A549 (cell line): Measurements from ENCODE around the gene SELPLG. TPM values are rescaled to one million over a fixed set of nuclear protein-coding genes. Genes with fewer than 3 reads are reported as not detected.

Source experiments
- ATAC-seq, 2 experiments: fragments of 200-7000 bp in 1 of 2; fragments of >200 bp in 1 of 2; cut with Nextera tagmentation in 1 of 2; cut with Tn5 transposase in 1 of 2; 3 replicates each; pipeline versions ENCODE4 v1.8.0 to v1.9.1; 2018 to 2020; ENCODE audit warnings: mild to moderate bottlenecking in 1 of 2, moderate library complexity in 1 of 2
- CTCF ChIA-PET: fragments of 300-600 bp; sonication (Branson Sonifier 250); formaldehyde crosslinking; extraction: SDS; loops from one replicate; lab custom pipeline; 2021; ENCODE audit warnings: antibody characterized with exemption, inconsistent platforms; lab: Yijun Ruan, JAX
- POLR2A ChIA-PET: fragments of 350-600 bp; formaldehyde crosslinking; extraction: SDS; loops from one replicate; lab custom pipeline; 2021; ENCODE audit warnings: antibody characterized with exemption, inconsistent platforms; lab: Yijun Ruan, JAX
- DNase-seq, 2 experiments: peaks; one replicate each; pipeline versions ENCODE4 v3.0.0 to v3.0.0-alpha.2; 2011 to 2016; ENCODE audit warnings: low read depth in 1 of 2, low spot score in 1 of 2
- FAIRE-seq: peaks from 2 replicates; lab custom pipeline; 2011; peaks lifted over from hg19 to GRCh38; lab: Jason Lieb, UNC
- H3K27ac ChIP-seq, 2 experiments: fragments of >200 bp; sonication (Bioruptor Twin); formaldehyde crosslinking; 3 replicates each; pipeline ENCODE4 v1.5.1; 2016 to 2017
- H3K4me1 ChIP-seq: fragments of >200 bp; sonication (Bioruptor Twin); formaldehyde crosslinking; 3 replicates; pipeline ENCODE4 v1.6.1; 2016
- H3K4me2 ChIP-seq: fragments of >200 bp; sonication (Bioruptor Twin); formaldehyde crosslinking; 3 replicates; pipeline ENCODE4 v1.6.1; 2016
- H3K4me3 ChIP-seq: fragments of >200 bp; sonication (Bioruptor Twin); formaldehyde crosslinking; 3 replicates; pipeline ENCODE4 v1.5.1; 2016
- H3K9me3 ChIP-seq: fragments of >200 bp; sonication (Bioruptor Twin); formaldehyde crosslinking; 3 replicates; pipeline ENCODE4 v1.6.1; 2016
- BCL3 ChIP-seq: fragments of >200 bp; sonication (Bioruptor Twin); formaldehyde crosslinking; IDR thresholded peaks from 3 replicates; pipeline ENCODE4 v1.6.1; 2016
- CBX2 ChIP-seq: fragments of 200-600 bp; sonication (generic); IDR thresholded peaks from 2 replicates; pipeline ENCODE4 v1.6.1; 2016; ENCODE audit warnings: low read depth, mild to moderate bottlenecking, borderline replicate concordance
- CBX8 ChIP-seq: fragments of 200-600 bp; sonication (generic); IDR thresholded peaks from 2 replicates; pipeline ENCODE4 v1.6.1; 2016
- CHD4 ChIP-seq: fragments of 200-600 bp; sonication (generic); IDR thresholded peaks from 2 replicates; pipeline ENCODE4 v1.6.1; 2016; ENCODE audit warnings: antibody characterized with exemption, mild to moderate bottlenecking, borderline replicate concordance
- EHMT2 ChIP-seq: fragments of 200-600 bp; sonication (generic); IDR thresholded peaks from 2 replicates; pipeline ENCODE4 v1.6.1; 2016; ENCODE audit warnings: antibody characterized with exemption, low read depth, mild to moderate bottlenecking, moderate library complexity
- ELK1 ChIP-seq: fragments of 150-350 bp; IDR thresholded peaks from 2 replicates; pipeline ENCODE4 v1.6.1; 2014; ENCODE audit warnings: low read depth, mild to moderate bottlenecking, low read length
- FOSB ChIP-seq: fragments of 250-450 bp; sonication (Bioruptor Pico); IDR thresholded peaks from 2 replicates; pipeline ENCODE4 v1.5.0; 2020; ENCODE audit warnings: mild to moderate bottlenecking, moderate library complexity
- FOXS1 ChIP-seq: fragments of 250-450 bp; sonication (Bioruptor Pico); IDR thresholded peaks from 2 replicates; pipeline ENCODE4 v1.5.0; 2020; ENCODE audit warnings: mild to moderate bottlenecking, moderate library complexity
- GATA3 ChIP-seq: IDR thresholded peaks from 2 replicates; pipeline ENCODE4 v1.6.1; 2012; ENCODE audit warnings: borderline replicate concordance
- HDAC2 ChIP-seq: fragments of 200-600 bp; sonication (generic); IDR thresholded peaks from 2 replicates; pipeline ENCODE4 v1.6.1; 2016
- HEYL ChIP-seq: fragments of 250-450 bp; sonication (Bioruptor Pico); IDR thresholded peaks from 2 replicates; pipeline ENCODE4 v1.8.0; 2021; ENCODE audit warnings: mild to moderate bottlenecking, moderate library complexity
- HOXA7 ChIP-seq: fragments of 250-450 bp; sonication (Bioruptor Pico); IDR thresholded peaks from 2 replicates; pipeline ENCODE4 v1.5.0; 2020; ENCODE audit warnings: mild to moderate bottlenecking, moderate library complexity
- MAFK ChIP-seq: fragments of 450-650 bp; IDR thresholded peaks from 2 replicates; pipeline ENCODE4 v1.6.1; 2014; ENCODE audit not compliant: partially characterized antibody
- PHF8 ChIP-seq: fragments of 200-600 bp; sonication (generic); IDR thresholded peaks from 2 replicates; pipeline ENCODE4 v1.6.1; 2016; ENCODE audit warnings: low read depth, mild to moderate bottlenecking, antibody characterized with exemption, moderate library complexity, borderline replicate concordance
- SREBF2 ChIP-seq: fragments of 450-650 bp; IDR thresholded peaks from 2 replicates; pipeline ENCODE4 v1.6.1; 2014; ENCODE audit warnings: mild to moderate bottlenecking, moderate library complexity
- TFCP2L1 ChIP-seq: fragments of 250-450 bp; sonication (Bioruptor Pico); IDR thresholded peaks from 2 replicates; pipeline ENCODE4 v1.5.0; 2021; ENCODE audit warnings: mild to moderate bottlenecking
- TP53 ChIP-seq: fragments of 250-450 bp; sonication (Bioruptor Pico); IDR thresholded peaks from 2 replicates; pipeline ENCODE4 v1.5.0; 2021; ENCODE audit warnings: mild to moderate bottlenecking, moderate library complexity
- ZNF302 ChIP-seq: fragments of 250-450 bp; sonication (Bioruptor Pico); IDR thresholded peaks from 2 replicates; pipeline ENCODE4 v1.9.0; 2021; ENCODE audit warnings: inconsistent platforms, mild to moderate bottlenecking, moderate library complexity
- WGBS: methylation state at CpG from one replicate; pipeline ENCODE4 v1.1.6; 2017; ENCODE audit errors: missing lambda C conversion rate; 5-methylcytosine and 5-hydroxymethylcytosine counted together
- polyA plus RNA-seq, 4 experiments: library from polyadenylated mRNA; depleted of rRNA in 3 of 4; stranded (reverse); fragments of >200 nt; fragmentation: RNase III in 1 of 4; extraction: RNeasy Plus Mini Kit Qiagen cat#74134 plus additional on column Dnase treatment in 1 of 4; gene quantifications; 2 replicates in 3 of 4; 3 replicates in 1 of 4; pipeline ENCODE4 v1.2.3, GENCODE V29; 2011 to 2017
- TF ChIP-seq, protein P1 (sequence below): IDR thresholded peaks from 2 replicates; pipeline ENCODE4 v1.6.1; 2012
- TF ChIP-seq, protein P2 (sequence below): IDR thresholded peaks from 2 replicates; pipeline ENCODE4 v1.6.1; 2012; ENCODE audit warnings: low read depth, borderline replicate concordance
- TF ChIP-seq, protein P3 (sequence below): fragments of >200 bp; sonication (Bioruptor Twin); formaldehyde crosslinking; IDR thresholded peaks from 2 replicates; pipeline ENCODE4 v1.6.1; 2016

SELPLG gene
- polyA plus RNA-seq, 2 of the 4 experiments (the other 2 are of a cell fraction) = 0.17 to 0.67 TPM

- no peak for TF ChIP-seq CHD4
- TF ChIP-seq TP53 (CRISPR knock-in tag) = no peak
- peak; percentile 98 for TF ChIP-seq MAFK
- no peak for TF ChIP-seq BCL3
- CTCF ChIA-PET = no interaction called here
- 98% methylated on average over 1 of the region's 1 CpG for WGBS
- ATAC-seq (no peak), FAIRE-seq (no peak), DNase-seq (no peak)
- Histone ChIP-seq H3K4me2 (peak overlapping the region; percentile 63; the same call in 2 of the 3 replicates), H3K4me3 (no peak overlapping the region), H3K27ac (0 out of 6 replicates have a peak overlapping the region, but pooled peaks of 1 of the 2 experiments have one; percentile 43), H3K4me1 (peaks cover 21% of the 10 kb centered on the region), H3K9me3 (no peaks in the 10 kb centered on the region)
- POLR2A ChIA-PET = no interaction called here
Observed at GRCh38 chr12:108642899-108643654, 9.4 kb upstream of the SELPLG start.

DNA sequence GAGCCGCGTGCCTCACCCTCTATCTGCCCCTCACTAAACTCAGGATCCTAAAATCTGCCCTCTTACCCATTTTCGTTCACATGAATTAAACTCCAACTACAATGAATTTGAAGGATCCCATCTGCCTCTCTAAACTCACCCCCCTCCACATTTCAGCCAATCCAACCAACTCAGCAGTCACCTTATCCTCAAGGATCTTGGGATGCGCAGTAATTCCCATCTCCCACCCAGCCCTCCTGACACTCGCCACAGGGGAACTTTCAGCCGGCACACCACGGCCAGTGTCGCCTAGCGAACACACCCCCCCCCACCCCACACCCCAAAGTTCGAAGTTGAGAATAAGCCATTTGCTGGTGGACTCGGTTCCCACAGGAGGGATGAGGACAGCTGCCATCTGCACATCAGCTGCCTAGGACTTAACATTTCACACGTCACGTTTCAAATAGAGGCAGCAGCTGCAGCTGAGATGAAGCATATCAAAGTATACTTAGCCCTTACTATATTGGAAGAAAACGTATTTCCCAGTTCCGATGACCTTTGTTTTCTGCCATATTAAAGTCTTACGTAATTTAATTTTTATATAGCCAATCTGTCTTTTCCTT lies 8.7 kb upstream of the SELPLG start:
- 97% methylated on average over 16 of the region's 16 CpGs for WGBS
- ATAC-seq (no peak), FAIRE-seq (no peak)

GRCh38 chr12:108641446-108642268 lies 8.0 kb upstream of the SELPLG start:
- POLR2A ChIA-PET = no interaction called here
- WGBS = 89% methylated on average over 9 of the region's 9 CpGs
- no peak overlapping the region for H3K4me2 ChIP-seq

More for the DNA sequence above, 8.7 kb upstream of the SELPLG start:
- TF ChIP-seq HOXA7 (CRISPR knock-in tag) (peak; percentile 56; the same call in 1 of the 2 replicates), GATA3 (no peak)
- Histone ChIP-seq H3K9me3 (no peaks in the 10 kb centered on the region), H3K4me2 (no peak overlapping the region), H3K4me1 (peaks cover 21% of the 10 kb centered on the region), H3K4me3 (no peak overlapping the region), H3K27ac (peak overlapping the region in 1 of 2 experiments; percentile 45; a peak in 1 of 6 replicates)
- POLR2A ChIA-PET = no interaction called here
- CTCF ChIA-PET = interaction anchor here (1.1 to 17.1 kb wide), 2 partner anchors 11 to 24 kb away, joined by 4 to 178 read pairs; no protein-coding TSS in a partner anchor
- DNase-seq = no peak

DNA sequence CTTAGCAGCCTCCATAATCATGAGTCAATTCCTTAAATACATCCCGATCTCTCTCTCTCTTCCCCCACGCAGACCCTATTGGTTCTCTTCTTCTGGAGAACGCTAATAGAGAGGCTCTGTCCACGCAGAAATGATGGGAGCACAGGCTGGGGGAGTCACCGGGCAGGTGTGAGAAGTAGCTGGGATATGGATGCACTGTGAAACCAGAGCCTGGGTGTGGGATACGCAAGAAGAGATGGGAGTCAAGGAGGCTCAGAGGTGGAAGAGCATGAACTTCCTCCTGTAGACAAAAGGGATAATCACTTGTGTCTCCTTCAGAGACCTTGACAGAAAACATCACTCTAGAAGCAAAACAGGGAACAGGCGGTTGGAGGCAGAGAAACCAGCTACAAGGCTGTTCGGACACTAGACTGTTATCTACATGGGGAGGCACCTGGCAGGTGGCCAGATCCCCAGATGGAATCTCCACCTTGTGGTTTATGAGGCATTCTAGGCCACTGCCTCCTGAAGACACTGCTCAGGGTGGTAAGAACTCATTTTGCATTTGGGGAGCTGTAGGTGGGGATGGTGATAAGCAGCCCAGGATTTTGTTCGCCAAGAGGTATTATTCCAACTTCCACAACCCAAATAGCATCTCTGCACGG lies 7.2 kb upstream of the SELPLG start:
- DNase-seq (no peak), ATAC-seq (peak in 1 of 2 experiments; percentile 5; a peak in 3 of 6 replicates)
- TF ChIP-seq SREBF2 = no peak
- TF ChIP-seq PHF8 = no peak
- TF ChIP-seq, protein P1, sequence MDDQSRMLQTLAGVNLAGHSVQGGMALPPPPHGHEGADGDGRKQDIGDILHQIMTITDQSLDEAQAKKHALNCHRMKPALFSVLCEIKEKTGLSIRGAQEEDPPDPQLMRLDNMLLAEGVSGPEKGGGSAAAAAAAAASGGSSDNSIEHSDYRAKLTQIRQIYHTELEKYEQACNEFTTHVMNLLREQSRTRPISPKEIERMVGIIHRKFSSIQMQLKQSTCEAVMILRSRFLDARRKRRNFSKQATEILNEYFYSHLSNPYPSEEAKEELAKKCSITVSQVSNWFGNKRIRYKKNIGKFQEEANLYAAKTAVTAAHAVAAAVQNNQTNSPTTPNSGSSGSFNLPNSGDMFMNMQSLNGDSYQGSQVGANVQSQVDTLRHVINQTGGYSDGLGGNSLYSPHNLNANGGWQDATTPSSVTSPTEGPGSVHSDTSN = no peak
- TF ChIP-seq ELK1 = no peak
- TF ChIP-seq ZNF302 (CRISPR knock-in tag) = no peak
- no peak for TF ChIP-seq HEYL
- TF ChIP-seq FOSB (CRISPR knock-in tag) = no peak
- TF ChIP-seq TFCP2L1 (CRISPR knock-in tag) = no peak
- TF ChIP-seq CBX8 = no peak
- TF ChIP-seq HOXA7 (CRISPR knock-in tag) = no peak
- no peak for TF ChIP-seq HDAC2
- no peak for TF ChIP-seq CBX2

More at GRCh38 chr12:108641446-108642268, 8.0 kb upstream of the SELPLG start:
- TF ChIP-seq, protein P2, sequence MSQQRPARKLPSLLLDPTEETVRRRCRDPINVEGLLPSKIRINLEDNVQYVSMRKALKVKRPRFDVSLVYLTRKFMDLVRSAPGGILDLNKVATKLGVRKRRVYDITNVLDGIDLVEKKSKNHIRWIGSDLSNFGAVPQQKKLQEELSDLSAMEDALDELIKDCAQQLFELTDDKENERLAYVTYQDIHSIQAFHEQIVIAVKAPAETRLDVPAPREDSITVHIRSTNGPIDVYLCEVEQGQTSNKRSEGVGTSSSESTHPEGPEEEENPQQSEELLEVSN = no peak
- TF ChIP-seq EHMT2 (no peak), FOXS1 (CRISPR knock-in tag) (no peak), FOSB (CRISPR knock-in tag) (peak; percentile 26; the same call in 1 of the 2 replicates), TP53 (CRISPR knock-in tag) (no peak), HEYL (no peak)
- TF ChIP-seq, protein P3, sequence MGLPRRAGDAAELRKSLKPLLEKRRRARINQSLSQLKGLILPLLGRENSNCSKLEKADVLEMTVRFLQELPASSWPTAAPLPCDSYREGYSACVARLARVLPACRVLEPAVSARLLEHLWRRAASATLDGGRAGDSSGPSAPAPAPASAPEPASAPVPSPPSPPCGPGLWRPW = no peak
- Histone ChIP-seq H3K4me3 (no peak overlapping the region), H3K9me3 (no peaks in the 10 kb centered on the region), H3K27ac (peak overlapping the region in 1 of 2 experiments; percentile 45; a peak in 2 of 6 replicates), H3K4me1 (peaks cover 21% of the 10 kb centered on the region)
- CTCF ChIA-PET = interaction anchor here (0.6 to 17.1 kb wide), 5 partner anchors 10 to 307 kb away, joined by 4 to 178 read pairs (median 5); no protein-coding TSS in a partner anchor
- peak in 1 of 2 experiments; percentile 5; a peak in 2 of 6 replicates for ATAC-seq
- FAIRE-seq = no peak
- no peak for DNase-seq

More for the DNA sequence above, 7.2 kb upstream of the SELPLG start:
- peak overlapping the region in 1 of 2 experiments; percentile 45; a peak in 1 of 6 replicates for H3K27ac ChIP-seq
- H3K4me1 ChIP-seq = peaks cover 21% of the 10 kb centered on the region
- H3K9me3 ChIP-seq = no peaks in the 10 kb centered on the region
- 85% methylated on average over 10 of the region's 10 CpGs for WGBS
- ChIA-PET POLR2A (interaction anchor here (0.9 kb wide), 1 partner anchor 10 kb away, joined by 3 read pairs; no protein-coding TSS in a partner anchor), CTCF (interaction anchor here (0.7 to 17.1 kb wide), 5 partner anchors 17 to 1528 kb away, joined by 3 to 178 read pairs (median 4); no protein-coding TSS in a partner anchor)
- no peak overlapping the region for H3K4me3 ChIP-seq
- no peak for FAIRE-seq
- no peak overlapping the region for H3K4me2 ChIP-seq
